Myocyte (in vitro differentiated cells): ENCODE measurements around the gene NEURL1. TPM values are rescaled to one million over a fixed set of nuclear protein-coding genes. Genes with fewer than 3 reads are reported as not detected.
A peak's percentile ranks its signal among the peaks of the same experiment; 100 is the strongest.
"Not testable (repeated sequence)": the region's sequence is repeated elsewhere in the genome, so short reads cannot be mapped to it uniquely, and the experiment has no call there.

Experiments used
- DNase-seq: peaks from one replicate; pipeline ENCODE4 v3.0.0-alpha.2; 2012; ENCODE audit warnings: low read depth
- total RNA-seq: library from RNA; depleted of rRNA; stranded (reverse); fragments of >200 nt; gene quantifications from 2 replicates; pipeline ENCODE4 v1.2.3, GENCODE V29; 2014

The NEURL1 gene
- total RNA-seq, 1 donor from 2014 or later, result 12.1 TPM

GRCh38 chr10:103459615-103460014 is 33.9 kb upstream of the NEURL1 start:
- no peak for DNase-seq

- DNase-seq, result no peak
Observed at GRCh38 chr10:103463499-103463898, 30.0 kb upstream of the NEURL1 start.

- no peak for DNase-seq
Observed at GRCh38 chr10:103465411-103466179, 27.9 kb upstream of the NEURL1 start.

GRCh38 chr10:103466734-103467133 is 26.8 kb upstream of the NEURL1 start:
- no peak for DNase-seq

- no peak for DNase-seq
Observed at GRCh38 chr10:103467406-103467805, 26.1 kb upstream of the NEURL1 start.

- DNase-seq, result no peak
Observed at GRCh38 chr10:103469201-103469600, 24.3 kb upstream of the NEURL1 start.

- no peak for DNase-seq
Observed at GRCh38 chr10:103470761-103471653, 22.5 kb upstream of the NEURL1 start.

- no peak for DNase-seq
Observed at GRCh38 chr10:103472005-103472404, 21.5 kb upstream of the NEURL1 start.

- DNase-seq, result no peak
Observed at GRCh38 chr10:103473261-103473671, 20.2 kb upstream of the NEURL1 start.

- no peak for DNase-seq
Observed at GRCh38 chr10:103474077-103474476, 19.4 kb upstream of the NEURL1 start.

GRCh38 chr10:103475437-103475836 is 18.1 kb upstream of the NEURL1 start:
- DNase-seq, result no peak

GRCh38 chr10:103476046-103476768 is 17.3 kb upstream of the NEURL1 start:
- DNase-seq, result no peak

GRCh38 chr10:103478671-103479070 is 14.8 kb upstream of the NEURL1 start:
- no peak for DNase-seq

- peak; percentile 61 for DNase-seq
Observed at GRCh38 chr10:103479135-103479534, 14.4 kb upstream of the NEURL1 start, which contains the start of gene CALHM3. Gene CALHM3, minus strand, starts transcription at chr10:103479240. Its CDS starts 208 bp downstream, at chr10:103479032.

- peak; percentile 78 for DNase-seq
Observed at GRCh38 chr10:103480521-103480920, 13.0 kb upstream of the NEURL1 start.

GRCh38 chr10:103481974-103482531 is 11.5 kb upstream of the NEURL1 start:
- peak; percentile 67 for DNase-seq

- DNase-seq, result not testable (repeated sequence)
Observed at GRCh38 chr10:103486635-103487409, 6.7 kb upstream of the NEURL1 start.

GRCh38 chr10:103487410-103487708 is 6.1 kb upstream of the NEURL1 start:
- DNase-seq, result no peak

GRCh38 chr10:103490986-103491314 is 2.6 kb upstream of the NEURL1 start:
- DNase-seq, result no peak

GRCh38 chr10:103491729-103492364 is 1.7 kb upstream of the NEURL1 start:
- peak; percentile 98 for DNase-seq
